Endothelial cell of coronary artery (primary cell): ENCODE data around the gene BPIFB6. TPM values are rescaled to one million over a fixed set of nuclear protein-coding genes. Genes with fewer than 3 reads are reported as not detected.

ENCODE experiments used
- total RNA-seq: library from RNA; depleted of rRNA; stranded (reverse); fragments of >200 nt; gene quantifications from 2 replicates; pipeline ENCODE4 v1.2.3, GENCODE V29; 2014

BPIFB6 gene
- not detected in 2 replicates for total RNA-seq

DNA sequence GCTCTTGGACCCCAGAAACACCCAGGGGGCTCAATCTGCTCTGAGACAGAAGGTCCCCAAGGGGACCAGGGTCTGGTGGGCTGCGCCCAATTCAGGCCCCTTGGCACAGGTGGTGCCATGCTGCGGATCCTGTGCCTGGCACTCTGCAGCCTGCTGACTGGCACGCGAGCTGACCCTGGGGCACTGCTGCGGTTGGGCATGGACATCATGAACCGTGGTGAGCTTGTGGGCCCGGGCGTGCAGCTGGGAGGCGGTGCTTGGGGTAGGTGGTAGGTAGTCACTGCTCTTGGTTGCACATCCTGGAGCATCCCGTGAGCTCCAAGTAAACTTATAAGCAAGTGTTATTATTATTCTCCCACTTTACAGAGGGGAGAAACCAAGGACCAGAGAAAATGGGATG, at the start of gene BPIFB6:
Gene BPIFB6, plus strand, starts transcription at position 118 of the 400 bp plus-strand sequence. Its CDS starts 0 bp downstream, at position 118.

DNA sequence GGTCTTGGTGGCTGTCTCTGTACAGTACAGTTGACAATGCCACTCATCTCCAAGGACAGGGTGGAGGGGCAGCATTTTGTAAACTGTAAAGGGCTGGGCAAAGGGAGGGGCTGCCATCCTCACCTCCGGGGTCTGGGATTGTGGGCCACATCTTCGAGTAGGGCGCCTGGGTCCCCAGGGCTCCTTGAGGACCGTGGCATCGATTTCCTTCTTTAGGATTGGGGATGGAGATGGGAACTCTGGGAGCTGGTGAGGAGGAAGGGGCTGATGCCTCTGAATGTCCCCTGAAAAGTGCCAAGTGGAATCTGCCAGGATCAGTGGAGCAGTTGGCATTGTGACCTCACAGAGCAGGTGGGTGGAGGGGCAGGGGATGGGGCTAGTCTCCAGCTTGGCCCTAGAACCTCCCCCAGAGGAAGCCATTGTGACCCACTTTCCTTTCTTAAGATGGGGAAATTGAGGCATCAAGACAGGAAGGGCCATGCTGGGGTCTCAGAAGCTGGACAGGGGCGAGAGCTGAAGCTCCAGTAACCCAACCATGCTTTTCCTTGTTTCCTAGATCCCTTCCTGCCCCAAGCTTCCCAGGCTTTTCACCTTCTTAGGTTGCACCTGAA, 27.2 kb upstream of the BPIFB6 start, which contains the start of gene SUN5:
Gene SUN5, minus strand, starts transcription at position 293 of the 611 bp plus-strand sequence. Its CDS starts 93 bp downstream, at position 200.

GRCh38 chr20:33007376-33008335, 23.8 kb upstream of the BPIFB6 start, which contains the start of gene BPIFB2:
TSS of gene BPIFB2 (plus strand) at chr20:33007704. CDS start at chr20:33008575, 871 bp downstream.

GRCh38 chr20:33053291-33054106, 22.1 kb downstream of the BPIFB6 start, which contains the start of gene BPIFB3:
TSS of gene BPIFB3 (plus strand) at chr20:33053903. CDS start at chr20:33055436, 1,533 bp downstream.

DNA sequence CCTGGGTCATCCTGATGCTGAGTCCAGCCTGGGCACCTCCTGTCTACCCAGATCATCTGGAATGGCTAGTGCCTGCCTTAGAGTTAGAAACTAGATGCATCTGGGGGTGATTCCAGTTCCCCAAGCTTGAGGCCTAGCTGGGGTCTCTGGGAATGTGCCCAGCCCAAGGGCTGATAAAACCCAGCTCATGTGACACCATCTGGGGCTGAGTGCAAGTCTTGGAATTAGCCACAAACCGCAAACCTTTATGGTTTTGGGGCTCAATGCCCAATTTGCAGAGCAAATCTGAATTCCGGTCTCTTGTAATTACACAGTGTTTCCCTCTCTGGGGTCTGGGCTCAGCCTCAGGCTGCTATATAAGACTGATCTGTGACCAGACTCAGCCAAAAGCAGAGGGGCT, 47.8 kb downstream of the BPIFB6 start, which contains the start of gene BPIFB4:
Gene BPIFB4, plus strand, starts transcription at position 385 of the 400 bp plus-strand sequence. CDS start 1,884 bp downstream, outside the sequence.

Other genes starting within 250 kb of the BPIFB6 start
- gene MAPRE1, start 211.7 kb upstream of the BPIFB6 start, total RNA-seq = 112 and 120 TPM in 2 replicates
- gene EFCAB8, start 172.7 kb upstream of the BPIFB6 start, total RNA-seq = 0.19 and 0.27 TPM in 2 replicates
- gene SUN5, start 27.2 kb upstream of the BPIFB6 start, total RNA-seq = not detected in 2 replicates
- gene BPIFB2, start 23.9 kb upstream of the BPIFB6 start, total RNA-seq = not detected in 2 replicates
- not detected in 2 replicates for gene BPIFB3, start 22.3 kb downstream of the BPIFB6 start, total RNA-seq
- gene BPIFB4, start 48.0 kb downstream of the BPIFB6 start, total RNA-seq = not detected in 2 replicates
- not detected in 2 replicates for gene BPIFA2, start 136.5 kb downstream of the BPIFB6 start, total RNA-seq
- not detected in 2 replicates for gene BPIFA3, start 185.7 kb downstream of the BPIFB6 start, total RNA-seq
- gene BPIFA1, start 204.3 kb downstream of the BPIFB6 start, total RNA-seq = not detected in 2 replicates